Uterus (tissue), 4 donors: ENCODE results near the gene ZNF260. TPM values are rescaled to one million over a fixed set of nuclear protein-coding genes. Genes with fewer than 3 reads are reported as not detected.
A peak's percentile ranks its signal among the peaks of the same experiment; 100 is the strongest.

Experiments used
- DNase-seq, 2 donors: peaks; one replicate each; pipeline ENCODE4 v3.0.0-alpha.2; 2019 to 2020
- H3K27ac ChIP-seq, 2 donors: fragments of 200-600 bp; sonication (generic); 1 replicate in 1 of 2; 2 replicates in 1 of 2; pipeline ENCODE4 v1.5.1; 2016 to 2018
- H3K27me3 ChIP-seq, 2 donors: fragments of 200-600 bp; sonication (generic); one replicate each; pipeline ENCODE4 v1.5.1; 2018 to 2019; ENCODE audit warnings: control low read depth in 1 of 2
- H3K36me3 ChIP-seq, 2 donors: fragments of 200-600 bp; sonication (generic); one replicate each; pipeline ENCODE4 v1.5.1; 2019; ENCODE audit warnings: control low read depth in 1 of 2
- H3K4me1 ChIP-seq, 2 donors: fragments of 200-600 bp; sonication (generic); one replicate each; pipeline ENCODE4 v1.5.1; 2018 to 2019; ENCODE audit warnings: control low read depth in 1 of 2
- H3K4me3 ChIP-seq, 2 donors: fragments of 200-600 bp; sonication (generic); 1 replicate in 1 of 2; 2 replicates in 1 of 2; pipeline ENCODE4 v1.5.1; 2018 to 2019; ENCODE audit warnings: mild to moderate bottlenecking in 1 of 2
- H3K9me3 ChIP-seq, 2 donors: fragments of 200-600 bp; sonication (generic); one replicate each; pipeline ENCODE4 v1.5.1; 2019; ENCODE audit warnings: control low read depth in 1 of 2
- POLR2A ChIP-seq, 2 donors: fragments of 450-650 bp; IDR thresholded peaks; one replicate each; pipeline ENCODE4 v1.6.1; 2016; ENCODE audit warnings: antibody characterized with exemption in 2 of 2, mild to moderate bottlenecking in 1 of 2, moderate library complexity in 1 of 2
- intact Hi-C: fragments of 100-400 bp; cut with DNase I; formaldehyde crosslinking; loops from one replicate; pipeline ENCODE4 v1.15.1; 2023; ENCODE audit warnings: low total_unique reads
- total RNA-seq, 4 donors: library from RNA; depleted of rRNA in 3 of 4; stranded (reverse); fragments of >200 nt in 3 of 4; gene quantifications; one replicate each; pipeline versions ENCODE4 v1.1.0 to v1.2.4, GENCODE V29; 2014 to 2023
- TF ChIP-seq, protein P1 (sequence below), 4 experiments: fragments of 200-600 bp in 2 of 4; fragments of 450-650 bp in 2 of 4; sonication (generic) in 2 of 4; IDR thresholded peaks; one replicate each; pipeline ENCODE4 v1.5.1; 2016 to 2019; ENCODE audit warnings: antibody characterized with exemption in 4 of 4, mild to moderate bottlenecking in 2 of 4, moderate library complexity in 1 of 4
- donor health status: DM: yes; HTN: yes; CAD: no.

ZNF260 gene
- total RNA-seq, 4 donors from 2014 or later: 5.1 to 42.3 (median 13.9) TPM

DNA sequence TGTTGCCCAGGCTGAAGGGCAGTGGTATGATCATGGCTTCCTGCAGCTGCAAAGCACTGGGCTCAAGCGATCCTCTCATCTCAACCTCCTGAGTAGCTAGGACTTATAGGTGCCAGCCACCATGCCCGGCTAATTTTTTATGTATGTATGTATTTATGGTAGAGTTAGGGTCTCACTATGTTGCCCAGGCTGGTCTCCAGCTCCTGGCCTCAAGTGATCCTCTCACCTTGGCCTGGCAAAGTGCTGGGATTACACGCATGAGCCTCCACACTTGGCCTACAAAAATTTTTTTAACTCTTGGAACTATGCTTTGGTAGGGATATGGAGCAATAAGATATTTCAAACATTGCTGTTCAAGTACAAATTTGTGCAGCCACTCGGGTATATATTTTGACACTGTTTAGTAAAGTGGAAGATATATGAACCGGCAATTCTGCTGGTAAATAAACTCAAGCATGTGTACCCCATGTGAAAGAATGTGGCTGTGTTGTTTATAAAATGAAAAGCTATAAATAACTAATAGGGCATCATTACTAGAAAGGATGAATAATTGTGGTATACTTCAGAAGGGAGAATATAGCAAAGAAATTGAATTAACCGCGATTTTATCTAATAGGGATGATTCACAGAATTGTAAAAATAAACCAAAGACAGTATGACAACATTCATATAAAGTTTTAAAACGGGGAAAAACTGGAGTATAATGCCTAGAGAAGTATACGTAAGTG lies 39.8 kb downstream of the ZNF260 start:
- no peak for DNase-seq
- TF ChIP-seq POLR2A (IDR thresholded peaks at IDR 0.05): no peak
- TF ChIP-seq, protein P1, sequence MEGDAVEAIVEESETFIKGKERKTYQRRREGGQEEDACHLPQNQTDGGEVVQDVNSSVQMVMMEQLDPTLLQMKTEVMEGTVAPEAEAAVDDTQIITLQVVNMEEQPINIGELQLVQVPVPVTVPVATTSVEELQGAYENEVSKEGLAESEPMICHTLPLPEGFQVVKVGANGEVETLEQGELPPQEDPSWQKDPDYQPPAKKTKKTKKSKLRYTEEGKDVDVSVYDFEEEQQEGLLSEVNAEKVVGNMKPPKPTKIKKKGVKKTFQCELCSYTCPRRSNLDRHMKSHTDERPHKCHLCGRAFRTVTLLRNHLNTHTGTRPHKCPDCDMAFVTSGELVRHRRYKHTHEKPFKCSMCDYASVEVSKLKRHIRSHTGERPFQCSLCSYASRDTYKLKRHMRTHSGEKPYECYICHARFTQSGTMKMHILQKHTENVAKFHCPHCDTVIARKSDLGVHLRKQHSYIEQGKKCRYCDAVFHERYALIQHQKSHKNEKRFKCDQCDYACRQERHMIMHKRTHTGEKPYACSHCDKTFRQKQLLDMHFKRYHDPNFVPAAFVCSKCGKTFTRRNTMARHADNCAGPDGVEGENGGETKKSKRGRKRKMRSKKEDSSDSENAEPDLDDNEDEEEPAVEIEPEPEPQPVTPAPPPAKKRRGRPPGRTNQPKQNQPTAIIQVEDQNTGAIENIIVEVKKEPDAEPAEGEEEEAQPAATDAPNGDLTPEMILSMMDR (IDR thresholded peaks at IDR 0.05): no peak
- H3K4me3 ChIP-seq: peak overlapping the region; percentile 60 to 65
- no peaks in the 10 kb centered on the region for H3K27me3 ChIP-seq
- no peaks in the 10 kb centered on the region for H3K4me1 ChIP-seq
- no peaks in the 10 kb centered on the region for H3K36me3 ChIP-seq
- no peaks in the 10 kb centered on the region for H3K9me3 ChIP-seq
- intact Hi-C loops: no loop called here
- H3K27ac ChIP-seq: peak overlapping the region; percentile 90 to 96

DNA sequence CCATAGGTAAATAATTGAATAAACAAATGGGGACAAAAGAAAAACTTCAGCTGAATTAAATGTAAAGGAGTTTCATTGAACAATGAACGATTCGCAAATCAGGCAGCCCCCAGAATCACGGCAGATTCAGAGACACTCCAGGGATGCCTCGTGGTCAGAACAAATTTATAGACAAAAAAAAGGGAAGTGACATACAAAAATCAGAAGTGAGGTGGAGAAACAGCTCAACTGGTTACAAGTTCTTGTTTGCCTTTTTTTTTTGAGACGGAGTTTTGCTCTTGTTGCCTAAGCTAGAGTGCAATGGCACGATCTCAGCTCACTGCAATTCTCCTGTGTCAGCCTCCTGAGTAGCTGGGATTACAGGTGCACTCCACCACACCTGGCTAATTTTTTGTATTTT lies 44.4 kb downstream of the ZNF260 start:
- Histone ChIP-seq H3K27ac (no peak overlapping the region), H3K4me3 (no peak overlapping the region), H3K27me3 (no peaks in the 10 kb centered on the region), H3K36me3 (no peaks in the 10 kb centered on the region), H3K9me3 (no peaks in the 10 kb centered on the region), H3K4me1 (no peaks in the 10 kb centered on the region)
- TF ChIP-seq POLR2A (IDR thresholded peaks at IDR 0.05): no peak
- TF ChIP-seq, protein P1 (IDR thresholded peaks at IDR 0.05): no peak
- intact Hi-C loops: no loop called here
- DNase-seq: no peak

DNA sequence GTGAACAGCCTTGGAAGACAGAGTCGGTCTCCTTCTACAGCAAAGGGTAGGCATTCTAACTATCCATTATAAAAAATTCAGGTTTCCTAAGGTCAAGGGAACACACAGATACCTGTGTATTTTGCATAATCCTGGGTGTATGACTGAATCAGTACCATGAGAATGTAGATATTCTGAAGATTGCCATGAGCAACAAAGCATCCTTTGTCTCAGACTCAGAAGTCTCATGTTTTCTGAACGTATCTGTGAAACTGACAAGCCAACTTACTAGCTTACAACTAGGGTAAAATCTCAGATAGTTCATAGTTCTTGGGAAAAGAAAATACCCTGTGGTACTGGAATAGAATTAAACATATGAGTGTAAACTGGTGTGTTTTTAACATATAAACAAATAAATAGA lies 45.2 kb downstream of the ZNF260 start:
- no peaks in the 10 kb centered on the region for H3K27me3 ChIP-seq
- H3K4me1 ChIP-seq: no peaks in the 10 kb centered on the region
- no peak overlapping the region for H3K4me3 ChIP-seq
- no peak overlapping the region for H3K27ac ChIP-seq
- H3K9me3 ChIP-seq: no peaks in the 10 kb centered on the region
- no peaks in the 10 kb centered on the region for H3K36me3 ChIP-seq
- no peak for DNase-seq
- intact Hi-C loops: no loop called here
- TF ChIP-seq, protein P1 (IDR thresholded peaks at IDR 0.05): no peak
- TF ChIP-seq POLR2A (IDR thresholded peaks at IDR 0.05): no peak

Other genes with a start within 250 kb of the ZNF260 start
- gene ZFP14, start 149.1 kb downstream of the ZNF260 start, total RNA-seq: 10 to 100 TPM in 2 of 4 donors, 1 to 10 TPM in 2; 3.3 to 28.7 (median 9.0) TPM
- 10 to 100 TPM in 2 of 4 donors, 1 to 10 TPM in 1, under 1 TPM in 1; 0.88 to 29.9 (median 8.3) TPM for gene ZFP82, start 109.6 kb downstream of the ZNF260 start, total RNA-seq
- gene ZNF566, start 38.7 kb downstream of the ZNF260 start, total RNA-seq: 10 to 100 TPM; 10.3 to 42.4 (median 19.4) TPM
- gene ZNF529, start 45.0 kb upstream of the ZNF260 start, total RNA-seq: 10 to 100 TPM in 2 of 4 donors, 1 to 10 TPM in 2; 4.9 to 44.5 (median 13.1) TPM
- 10 to 100 TPM in 1 of 4 donors, 1 to 10 TPM in 2, under 1 TPM in 1; 0.59 to 29.4 (median 5.5) TPM for gene ZNF382, start 77.0 kb upstream of the ZNF260 start, total RNA-seq
- gene ZNF461, start 138.6 kb upstream of the ZNF260 start, total RNA-seq: 10 to 100 TPM in 3 of 4 donors, 1 to 10 TPM in 1; 5.1 to 46.5 (median 20.7) TPM
- gene ZNF567, start 159.3 kb upstream of the ZNF260 start, total RNA-seq: 10 to 100 TPM in 3 of 4 donors, 1 to 10 TPM in 1; 6.5 to 27.9 (median 13.7) TPM
- gene ZNF850, start 244.5 kb upstream of the ZNF260 start, total RNA-seq: 10 to 100 TPM in 1 of 4 donors, 1 to 10 TPM in 3; 1.8 to 23.5 (median 7.3) TPM